BE2C (cell line): ENCODE data around the gene GOLGA8J.
"Not testable (repeated sequence)": the region's sequence is repeated elsewhere in the genome, so short reads cannot be mapped to it uniquely, and the experiment has no call there.

Experiments
- DNase-seq: peaks from one replicate; pipeline ENCODE4 v3.0.0-alpha.2; 2020
- H3K27me3 ChIP-seq: fragments of 250-450 bp; sonication (Bioruptor Pico); 2 replicates; pipeline ENCODE4 v1.5.1; 2020; ENCODE audit warnings: mild to moderate bottlenecking
- H3K36me3 ChIP-seq: fragments of 250-450 bp; sonication (Bioruptor Pico); 2 replicates; pipeline ENCODE4 v1.5.1; 2020; ENCODE audit warnings: mild to moderate bottlenecking
- H3K4me1 ChIP-seq: fragments of 250-450 bp; sonication (Bioruptor Pico); 2 replicates; pipeline ENCODE4 v1.5.1; 2020
- H3K4me3 ChIP-seq: 2 replicates; pipeline ENCODE4 v1.5.1; 2011; ENCODE audit warnings: low read depth, low read length
- H3K9me3 ChIP-seq: fragments of 250-450 bp; sonication (Bioruptor Pico); 2 replicates; pipeline ENCODE4 v1.5.1; 2020
- TF ChIP-seq, protein P1 (sequence below): IDR thresholded peaks from 2 replicates; pipeline ENCODE4 v1.5.1; 2012; ENCODE audit warnings: mild to moderate bottlenecking, low read depth, low read length

GOLGA8J gene

DNA sequence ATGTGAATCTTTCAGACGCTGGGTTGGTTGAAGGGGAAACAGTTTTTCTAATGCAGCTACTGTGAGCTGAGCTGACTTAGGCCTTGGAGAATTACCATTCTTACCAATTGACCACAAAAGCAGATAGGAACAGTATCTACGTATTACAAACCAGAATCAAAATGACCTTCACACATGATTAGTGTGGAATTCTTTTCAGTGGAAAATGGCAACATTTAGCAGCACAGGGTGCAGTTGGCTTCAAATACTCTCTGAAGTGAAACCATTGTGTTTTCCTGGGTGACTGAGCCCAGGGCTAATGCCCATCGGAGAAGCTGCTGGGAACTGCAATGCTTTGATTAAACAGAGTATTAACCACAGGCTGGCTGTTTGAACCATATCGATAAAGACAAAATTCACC, 40.2 kb upstream of the GOLGA8J start:
- no peak for DNase-seq
- Histone ChIP-seq H3K36me3 (no peaks in the 10 kb centered on the region), H3K9me3 (no peaks in the 10 kb centered on the region), H3K4me1 (peaks cover 4% of the 10 kb centered on the region; the same call in 1 of the 2 replicates), H3K4me3 (no peak overlapping the region), H3K27me3 (no peaks in the 10 kb centered on the region)
- TF ChIP-seq, protein P1, sequence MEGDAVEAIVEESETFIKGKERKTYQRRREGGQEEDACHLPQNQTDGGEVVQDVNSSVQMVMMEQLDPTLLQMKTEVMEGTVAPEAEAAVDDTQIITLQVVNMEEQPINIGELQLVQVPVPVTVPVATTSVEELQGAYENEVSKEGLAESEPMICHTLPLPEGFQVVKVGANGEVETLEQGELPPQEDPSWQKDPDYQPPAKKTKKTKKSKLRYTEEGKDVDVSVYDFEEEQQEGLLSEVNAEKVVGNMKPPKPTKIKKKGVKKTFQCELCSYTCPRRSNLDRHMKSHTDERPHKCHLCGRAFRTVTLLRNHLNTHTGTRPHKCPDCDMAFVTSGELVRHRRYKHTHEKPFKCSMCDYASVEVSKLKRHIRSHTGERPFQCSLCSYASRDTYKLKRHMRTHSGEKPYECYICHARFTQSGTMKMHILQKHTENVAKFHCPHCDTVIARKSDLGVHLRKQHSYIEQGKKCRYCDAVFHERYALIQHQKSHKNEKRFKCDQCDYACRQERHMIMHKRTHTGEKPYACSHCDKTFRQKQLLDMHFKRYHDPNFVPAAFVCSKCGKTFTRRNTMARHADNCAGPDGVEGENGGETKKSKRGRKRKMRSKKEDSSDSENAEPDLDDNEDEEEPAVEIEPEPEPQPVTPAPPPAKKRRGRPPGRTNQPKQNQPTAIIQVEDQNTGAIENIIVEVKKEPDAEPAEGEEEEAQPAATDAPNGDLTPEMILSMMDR, result no peak

DNA sequence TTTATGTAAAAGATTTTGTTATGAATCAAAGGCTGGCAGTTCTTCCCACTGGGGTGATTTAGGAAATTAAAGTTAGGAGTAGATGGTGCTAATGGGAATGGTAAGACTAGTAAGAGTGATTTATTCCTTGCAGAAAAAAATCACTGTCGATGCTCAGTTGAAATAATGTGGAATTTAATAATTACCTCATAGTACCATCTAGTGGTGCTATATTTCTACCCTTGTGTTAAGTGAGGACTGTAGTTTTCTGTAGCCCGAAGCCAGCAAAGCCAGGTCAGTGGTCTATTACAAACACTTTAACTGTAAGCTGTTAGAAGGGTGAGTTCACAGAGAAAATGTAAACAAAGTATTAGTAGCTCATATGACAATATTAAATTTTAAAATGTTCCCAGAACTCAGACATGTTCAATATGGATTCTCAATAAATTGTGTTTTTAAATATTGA, 39.5 kb upstream of the GOLGA8J start:
- TF ChIP-seq, protein P1, result 0 out of 2 replicates have a peak, but pooled peaks have one; percentile 12
- Histone ChIP-seq H3K4me1 (peaks cover 4% of the 10 kb centered on the region; the same call in 1 of the 2 replicates), H3K4me3 (no peak overlapping the region), H3K36me3 (no peaks in the 10 kb centered on the region), H3K27me3 (no peaks in the 10 kb centered on the region), H3K9me3 (no peaks in the 10 kb centered on the region)
- no peak for DNase-seq

DNA sequence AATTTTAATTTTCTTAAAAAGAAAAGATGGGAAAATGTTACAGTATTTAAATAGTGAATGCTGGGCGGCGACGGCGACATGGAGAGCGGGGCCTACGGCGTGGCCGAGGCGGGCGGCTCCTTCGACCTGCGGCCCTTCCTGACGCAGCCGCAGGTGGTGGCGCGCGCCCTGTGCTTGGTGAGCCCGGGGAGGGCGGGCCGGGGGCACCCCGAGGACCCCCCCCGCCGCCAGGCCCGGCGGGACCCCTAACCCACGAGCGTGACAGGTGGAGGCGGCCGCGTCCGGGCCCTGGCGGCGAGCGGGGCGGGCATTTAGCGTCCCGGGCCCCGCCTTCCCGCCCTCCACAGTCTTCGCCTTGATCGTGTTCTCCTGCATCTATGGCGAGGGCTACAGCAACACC, 38.4 kb upstream of the GOLGA8J start:
- Histone ChIP-seq H3K36me3 (no peaks in the 10 kb centered on the region), H3K4me3 (no peak overlapping the region), H3K4me1 (no peaks in the 10 kb centered on the region), H3K9me3 (no peaks in the 10 kb centered on the region), H3K27me3 (no peaks in the 10 kb centered on the region)
- TF ChIP-seq, protein P1, result no peak
- no peak for DNase-seq

DNA sequence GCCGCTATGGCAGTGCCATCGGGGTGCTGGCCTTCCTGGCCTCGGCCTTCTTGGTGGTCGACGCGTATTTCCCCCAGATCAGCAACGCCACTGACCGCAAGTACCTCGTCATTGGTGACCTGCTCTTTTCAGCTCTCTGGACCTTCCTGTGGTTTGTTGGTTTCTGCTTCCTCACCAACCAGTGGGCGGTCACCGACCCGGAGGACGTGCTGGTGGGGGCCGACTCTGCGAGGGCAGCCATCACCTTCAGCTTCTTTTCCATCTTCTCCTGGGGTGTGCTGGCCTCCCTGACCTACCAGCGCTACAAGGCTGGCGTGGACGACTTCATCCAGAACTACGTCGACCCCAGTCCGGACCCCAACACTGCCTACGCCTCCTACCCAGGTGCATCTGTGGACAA, 37.9 kb upstream of the GOLGA8J start:
- H3K27me3 ChIP-seq, H3K36me3 ChIP-seq, H3K9me3 ChIP-seq, H3K4me3 ChIP-seq, H3K4me1 ChIP-seq, DNase-seq: not testable (repeated sequence)

DNA sequence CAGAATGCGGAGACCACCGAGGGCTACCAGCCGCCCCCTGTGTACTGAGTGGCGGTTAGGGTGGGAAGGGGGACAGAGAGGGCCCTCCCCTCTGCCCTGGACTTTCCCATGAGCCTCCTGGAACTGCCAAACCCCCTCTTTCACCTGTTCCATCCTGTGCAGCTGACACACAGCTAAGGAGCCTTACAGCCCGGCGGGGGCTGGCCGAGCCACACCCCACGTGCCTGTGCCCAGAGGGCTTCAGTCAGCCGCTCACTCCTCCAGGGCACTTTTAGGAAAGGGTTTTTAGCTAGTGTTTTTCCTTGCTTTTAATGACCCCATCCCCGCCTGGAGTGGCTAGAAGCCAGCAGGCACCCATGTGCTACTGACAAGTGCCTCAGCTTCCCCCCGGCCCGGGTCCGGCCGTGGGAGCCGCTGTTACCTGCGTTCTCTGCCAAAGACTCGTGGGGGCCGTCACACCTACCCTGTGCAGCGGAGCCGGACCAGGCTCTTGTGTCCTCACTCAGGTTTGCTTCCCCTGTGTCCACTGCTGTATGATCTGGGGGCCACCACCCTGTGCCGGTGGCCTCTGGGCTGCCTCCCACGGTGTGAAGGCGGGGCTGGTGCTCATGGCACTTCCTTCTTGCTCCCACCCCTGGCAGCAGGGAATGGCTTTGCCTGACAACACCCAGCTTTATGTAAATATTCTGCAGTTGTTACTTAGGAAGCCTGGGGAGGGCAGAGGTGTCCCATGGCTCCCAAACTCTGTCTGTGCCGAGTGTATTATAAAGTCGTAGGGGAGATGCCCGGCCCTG, 37.3 kb upstream of the GOLGA8J start:
- not testable (repeated sequence) for H3K4me1 ChIP-seq, H3K9me3 ChIP-seq, H3K27me3 ChIP-seq, H3K36me3 ChIP-seq, DNase-seq, H3K4me3 ChIP-seq

DNA sequence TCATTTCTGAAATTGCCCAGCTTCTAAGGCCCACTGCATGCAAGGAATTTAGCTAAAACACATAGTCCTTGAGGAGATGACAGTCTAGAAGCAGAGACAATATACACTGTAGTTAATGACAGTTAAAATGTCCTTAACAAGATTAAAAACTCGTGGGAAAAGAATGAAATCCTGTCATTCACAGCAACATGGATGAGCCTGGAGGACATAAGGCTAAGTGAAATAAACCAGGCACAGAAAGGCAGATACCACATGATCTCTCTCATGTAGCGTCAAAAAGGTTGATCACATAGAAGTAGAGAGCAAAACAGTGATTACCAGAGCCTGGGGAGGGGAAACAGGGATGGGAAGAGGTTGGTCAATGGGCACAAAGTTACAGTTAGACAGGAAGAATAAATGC, 36.3 kb upstream of the GOLGA8J start:
- H3K4me3 ChIP-seq, result no peak overlapping the region
- H3K27me3 ChIP-seq, result no peaks in the 10 kb centered on the region
- DNase-seq, result no peak
- H3K36me3 ChIP-seq, result no peaks in the 10 kb centered on the region
- no peaks in the 10 kb centered on the region for H3K9me3 ChIP-seq
- no peaks in the 10 kb centered on the region for H3K4me1 ChIP-seq
- TF ChIP-seq, protein P1, result no peak

DNA sequence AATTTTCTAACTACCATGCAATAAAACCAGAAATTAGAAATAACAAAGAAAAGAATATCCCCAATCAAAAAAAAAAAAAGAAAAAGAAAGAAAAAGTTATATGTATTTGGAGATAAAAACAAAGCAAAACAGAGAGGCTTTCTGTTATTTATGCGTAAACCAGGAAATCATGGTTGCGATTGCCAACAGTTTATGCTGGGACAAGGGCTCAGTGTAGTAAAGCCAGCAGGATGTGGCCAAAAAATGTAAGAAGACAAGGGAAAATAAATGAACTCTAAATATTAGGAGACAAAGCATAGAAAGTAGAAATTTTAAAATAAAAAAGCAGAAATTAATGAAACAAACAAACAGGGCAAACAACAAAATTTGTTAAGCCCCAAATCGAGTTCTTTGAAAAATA, 27.2 kb upstream of the GOLGA8J start:
- no peak for DNase-seq
- no peak overlapping the region for H3K4me3 ChIP-seq
- TF ChIP-seq, protein P1, result no peak
- no peaks in the 10 kb centered on the region for H3K27me3 ChIP-seq
- no peaks in the 10 kb centered on the region for H3K9me3 ChIP-seq
- H3K4me1 ChIP-seq, result no peaks in the 10 kb centered on the region
- H3K36me3 ChIP-seq, result no peaks in the 10 kb centered on the region
